Measurements from ENCODE around the gene SLC66A3.

The SLC66A3 gene

GRCh38 chr2:11213975-11214374, 58.7 kb downstream of the SLC66A3 start:
- no peak for DNase-seq (ENCODE audit: low read depth in 3 of 3)

- DNase-seq (ENCODE audit: low read depth in 3 of 3), result no peak
Measured at GRCh38 chr2:11214770-11215169, 59.5 kb downstream of the SLC66A3 start.

- DNase-seq (ENCODE audit: low read depth in 3 of 3), result no peak
Measured at GRCh38 chr2:11215407-11215806, 60.1 kb downstream of the SLC66A3 start.

GRCh38 chr2:11220445-11220844, 65.2 kb downstream of the SLC66A3 start:
- DNase-seq (ENCODE audit: low read depth in 3 of 3), result no peak

- DNase-seq (ENCODE audit: low read depth in 3 of 3), result no peak
Measured at GRCh38 chr2:11222845-11223244, 67.6 kb downstream of the SLC66A3 start.

- no peak for DNase-seq (ENCODE audit: low read depth in 3 of 3)
Measured at GRCh38 chr2:11224887-11225286, 69.6 kb downstream of the SLC66A3 start.

- DNase-seq (ENCODE audit: low read depth in 3 of 3), result no peak
Measured at GRCh38 chr2:11227595-11227994, 72.3 kb downstream of the SLC66A3 start.

All from stimulated activated CD4-positive, alpha-beta T cell treated with anti-CD3 and anti-CD28 coated beads, TNF-alpha, amount 100 ng/mL, for 24 hours (primary cell).